Measurements from ENCODE around the gene ZBTB20.

ZBTB20 gene

DNA sequence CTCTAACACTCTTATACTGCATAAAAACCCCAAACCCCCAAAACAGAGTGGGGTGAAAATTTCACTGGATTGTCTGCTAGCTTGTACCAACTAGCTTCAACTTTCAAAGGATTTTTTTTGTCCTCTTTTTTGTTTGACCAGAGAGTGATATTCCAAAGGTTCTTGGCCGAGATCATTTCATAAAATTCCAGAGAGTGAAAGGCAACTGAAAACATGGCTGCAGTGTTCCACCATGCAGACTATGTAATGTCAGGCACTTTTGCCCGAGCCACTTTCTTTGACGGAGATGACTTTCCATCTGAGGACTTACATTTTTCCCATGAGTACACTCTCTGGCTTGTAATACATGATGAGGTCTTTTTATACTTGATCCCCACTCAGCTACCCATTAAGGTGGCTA is 745.7 kb downstream of the ZBTB20 start:
- TF ChIP-seq, protein P1, sequence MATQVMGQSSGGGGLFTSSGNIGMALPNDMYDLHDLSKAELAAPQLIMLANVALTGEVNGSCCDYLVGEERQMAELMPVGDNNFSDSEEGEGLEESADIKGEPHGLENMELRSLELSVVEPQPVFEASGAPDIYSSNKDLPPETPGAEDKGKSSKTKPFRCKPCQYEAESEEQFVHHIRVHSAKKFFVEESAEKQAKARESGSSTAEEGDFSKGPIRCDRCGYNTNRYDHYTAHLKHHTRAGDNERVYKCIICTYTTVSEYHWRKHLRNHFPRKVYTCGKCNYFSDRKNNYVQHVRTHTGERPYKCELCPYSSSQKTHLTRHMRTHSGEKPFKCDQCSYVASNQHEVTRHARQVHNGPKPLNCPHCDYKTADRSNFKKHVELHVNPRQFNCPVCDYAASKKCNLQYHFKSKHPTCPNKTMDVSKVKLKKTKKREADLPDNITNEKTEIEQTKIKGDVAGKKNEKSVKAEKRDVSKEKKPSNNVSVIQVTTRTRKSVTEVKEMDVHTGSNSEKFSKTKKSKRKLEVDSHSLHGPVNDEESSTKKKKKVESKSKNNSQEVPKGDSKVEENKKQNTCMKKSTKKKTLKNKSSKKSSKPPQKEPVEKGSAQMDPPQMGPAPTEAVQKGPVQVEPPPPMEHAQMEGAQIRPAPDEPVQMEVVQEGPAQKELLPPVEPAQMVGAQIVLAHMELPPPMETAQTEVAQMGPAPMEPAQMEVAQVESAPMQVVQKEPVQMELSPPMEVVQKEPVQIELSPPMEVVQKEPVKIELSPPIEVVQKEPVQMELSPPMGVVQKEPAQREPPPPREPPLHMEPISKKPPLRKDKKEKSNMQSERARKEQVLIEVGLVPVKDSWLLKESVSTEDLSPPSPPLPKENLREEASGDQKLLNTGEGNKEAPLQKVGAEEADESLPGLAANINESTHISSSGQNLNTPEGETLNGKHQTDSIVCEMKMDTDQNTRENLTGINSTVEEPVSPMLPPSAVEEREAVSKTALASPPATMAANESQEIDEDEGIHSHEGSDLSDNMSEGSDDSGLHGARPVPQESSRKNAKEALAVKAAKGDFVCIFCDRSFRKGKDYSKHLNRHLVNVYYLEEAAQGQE (IDR thresholded peaks at IDR 0.05; ENCODE audit: insufficient read depth in 1 of 2, low read depth in 2 of 2, low read length in 2 of 2): no peak
- TF ChIP-seq SIN3A (IDR thresholded peaks at IDR 0.05; ENCODE audit: borderline replicate concordance, insufficient read depth, low read length): no peak
- TF ChIP-seq POLR2AphosphoS5 (IDR thresholded peaks at IDR 0.05; ENCODE audit: low read depth, low read length): no peak
- TF ChIP-seq TAF1 (IDR thresholded peaks at IDR 0.05; ENCODE audit: borderline replicate concordance, insufficient read depth, low read length): no peak
- no peak for TF ChIP-seq FOXP2 (optimal IDR thresholded peaks at IDR 0.05; ENCODE audit: borderline replicate concordance, extremely low read depth, extremely low read length, insufficient read depth)

DNA sequence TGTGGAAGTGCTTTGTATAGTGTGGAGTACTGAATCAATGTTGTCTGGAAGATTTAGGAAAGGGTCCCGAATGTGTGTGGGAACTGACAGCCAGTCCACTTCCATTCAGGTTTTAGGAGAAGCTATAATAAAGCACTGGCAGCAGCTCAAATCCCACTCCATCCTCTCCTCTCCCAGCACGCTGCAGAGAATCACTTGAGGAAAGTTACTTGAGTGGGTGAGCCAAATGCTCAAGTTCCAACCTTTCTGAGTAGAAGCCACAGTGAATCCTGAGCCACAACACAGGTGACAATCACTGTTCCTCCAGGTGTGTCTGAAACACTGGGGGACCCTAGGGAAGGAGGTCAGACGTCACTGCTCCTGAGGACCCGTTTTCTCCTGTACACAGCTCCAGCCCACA is 746.7 kb downstream of the ZBTB20 start:
- TF ChIP-seq POLR2AphosphoS5 (IDR thresholded peaks at IDR 0.05; ENCODE audit: low read depth, low read length) (no peak), TAF1 (IDR thresholded peaks at IDR 0.05; ENCODE audit: borderline replicate concordance, insufficient read depth, low read length) (no peak), SIN3A (IDR thresholded peaks at IDR 0.05; ENCODE audit: borderline replicate concordance, insufficient read depth, low read length) (no peak), FOXP2 (optimal IDR thresholded peaks at IDR 0.05; ENCODE audit: borderline replicate concordance, extremely low read depth, extremely low read length, insufficient read depth) (no peak)
- TF ChIP-seq, protein P1 (IDR thresholded peaks at IDR 0.05; ENCODE audit: insufficient read depth in 1 of 2, low read depth in 2 of 2, low read length in 2 of 2): no peak

DNA sequence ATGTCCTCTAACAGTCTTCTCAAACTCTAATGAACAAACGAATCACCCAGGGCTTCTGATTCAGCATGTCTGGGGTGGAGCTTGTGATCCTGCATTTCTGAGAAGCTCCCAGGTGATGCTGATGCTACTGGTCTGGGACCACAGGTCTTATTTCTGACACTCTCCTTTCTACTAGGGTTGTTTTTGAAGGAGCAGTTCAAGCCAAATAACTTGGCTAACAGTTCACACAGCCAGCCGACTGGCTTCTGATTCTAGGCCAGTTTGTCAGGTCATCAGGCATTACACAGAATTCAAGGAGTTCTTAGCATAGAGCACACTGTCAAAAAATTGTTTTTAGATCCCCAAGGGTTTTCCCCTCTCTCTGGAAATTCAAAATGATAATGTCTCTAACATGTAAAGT is 752.5 kb downstream of the ZBTB20 start:
- TF ChIP-seq, protein P1 (IDR thresholded peaks at IDR 0.05; ENCODE audit: insufficient read depth in 1 of 2, low read depth in 2 of 2, low read length in 2 of 2): no peak
- no peak for TF ChIP-seq TAF1 (IDR thresholded peaks at IDR 0.05; ENCODE audit: borderline replicate concordance, insufficient read depth, low read length)
- TF ChIP-seq FOXP2 (optimal IDR thresholded peaks at IDR 0.05; ENCODE audit: borderline replicate concordance, extremely low read depth, extremely low read length, insufficient read depth): no peak
- TF ChIP-seq POLR2AphosphoS5 (IDR thresholded peaks at IDR 0.05; ENCODE audit: low read depth, low read length): no peak
- no peak for TF ChIP-seq SIN3A (IDR thresholded peaks at IDR 0.05; ENCODE audit: borderline replicate concordance, insufficient read depth, low read length)

DNA sequence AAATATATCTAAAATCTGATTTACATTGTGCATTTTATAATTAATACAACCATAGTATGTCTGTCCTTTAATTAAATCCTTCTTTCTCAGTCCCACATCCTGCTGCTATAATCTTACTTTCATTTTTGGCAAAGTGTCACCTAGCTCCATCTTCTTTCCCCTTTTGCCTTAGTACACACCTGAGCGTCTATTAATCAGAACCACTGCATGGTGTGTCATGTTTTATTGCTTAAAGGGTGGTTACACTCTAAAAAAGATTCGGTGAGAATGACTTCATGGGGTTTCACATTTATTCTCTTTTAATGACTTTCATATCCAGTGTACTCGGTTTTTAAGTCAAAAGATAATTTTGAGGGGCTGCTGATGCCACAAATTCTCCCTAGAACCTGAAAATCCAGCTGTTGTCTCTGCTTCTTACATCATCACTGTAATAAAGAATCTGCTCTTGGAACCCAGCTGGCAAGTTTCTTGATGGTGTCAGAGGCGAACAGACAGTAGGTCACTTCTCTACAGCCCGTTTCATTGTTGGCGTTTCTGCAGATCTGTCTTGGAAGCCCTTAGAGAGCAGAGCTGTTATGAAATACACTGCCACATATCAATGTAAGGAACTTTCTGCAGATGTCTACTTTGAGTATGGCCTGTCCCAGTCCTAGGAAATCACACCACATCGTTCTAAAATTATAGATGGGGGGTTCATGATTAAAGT is 753.6 kb downstream of the ZBTB20 start:
- no peak for TF ChIP-seq FOXP2 (optimal IDR thresholded peaks at IDR 0.05; ENCODE audit: borderline replicate concordance, extremely low read depth, extremely low read length, insufficient read depth)
- no peak for TF ChIP-seq SIN3A (IDR thresholded peaks at IDR 0.05; ENCODE audit: borderline replicate concordance, insufficient read depth, low read length)
- TF ChIP-seq TAF1 (IDR thresholded peaks at IDR 0.05; ENCODE audit: borderline replicate concordance, insufficient read depth, low read length): no peak
- no peak for TF ChIP-seq POLR2AphosphoS5 (IDR thresholded peaks at IDR 0.05; ENCODE audit: low read depth, low read length)
- TF ChIP-seq, protein P1 (IDR thresholded peaks at IDR 0.05; ENCODE audit: insufficient read depth in 1 of 2, low read depth in 2 of 2, low read length in 2 of 2): no peak
